Sigmoid colon (tissue), 7 donors: Measurements from ENCODE around the gene CHORDC1. TPM values are rescaled to one million over a fixed set of nuclear protein-coding genes. Genes with fewer than 3 reads are reported as not detected.
"Not testable (repeated sequence)": the region's sequence is repeated elsewhere in the genome, so short reads cannot be mapped to it uniquely, and the experiment has no call there.

Source experiments
- DNase-seq: peaks from one replicate; pipeline ENCODE4 v3.0.0-alpha.2; 2019
- H3K27ac ChIP-seq, 4 donors: fragments of 200-600 bp; sonication (generic); one replicate each; pipeline ENCODE4 v1.5.1; 2016 to 2019; ENCODE audit warnings: mild to moderate bottlenecking in 1 of 4
- H3K27me3 ChIP-seq, 3 donors: fragments of 200-600 bp; sonication (generic); one replicate each; pipeline ENCODE4 v1.5.1; 2019; ENCODE audit warnings: mild to moderate bottlenecking in 1 of 3
- H3K36me3 ChIP-seq, 4 donors: fragments of 200-600 bp; sonication (generic); one replicate each; pipeline ENCODE4 v1.5.1; 2016 to 2019
- H3K4me1 ChIP-seq, 4 donors: fragments of 200-600 bp; sonication (generic); one replicate each; pipeline ENCODE4 v1.5.1; 2017 to 2019
- H3K4me3 ChIP-seq, 4 donors: fragments of 200-600 bp; sonication (generic); one replicate each; pipeline ENCODE4 v1.5.1; 2017 to 2019; ENCODE audit warnings: mild to moderate bottlenecking in 2 of 4, moderate library complexity in 1 of 4
- H3K9me3 ChIP-seq, 4 donors: fragments of 200-600 bp in 3 of 4; sonication (generic) in 3 of 4; one replicate each; pipeline versions ENCODE4 v1.5.1 to v1.6.1; 2013 to 2019
- EP300 ChIP-seq, 4 donors: sonication (generic); formaldehyde crosslinking; IDR thresholded peaks; one replicate each; pipeline ENCODE4 v1.6.1; 2017; ENCODE audit warnings: antibody characterized with exemption in 4 of 4
- POLR2A ChIP-seq, 2 donors: fragments of 450-650 bp; IDR thresholded peaks; one replicate each; pipeline ENCODE4 v1.6.1; 2016; ENCODE audit warnings: antibody characterized with exemption in 2 of 2, mild to moderate bottlenecking in 2 of 2, moderate library complexity in 2 of 2
- POLR2AphosphoS5 ChIP-seq, 4 donors: sonication (generic); formaldehyde crosslinking; IDR thresholded peaks; one replicate each; pipeline ENCODE4 v1.6.1; 2017; ENCODE audit warnings: antibody characterized with exemption in 4 of 4
- WGBS, 2 donors: extraction: QIAGEN DNeasy Blood & Tissue Kit; methylation state at CpG; one replicate each; pipeline ENCODE4 v1.1.7; 2013; 5-methylcytosine and 5-hydroxymethylcytosine counted together
- intact Hi-C: fragments of 100-400 bp; cut with DNase I; formaldehyde crosslinking; loops from one replicate; pipeline ENCODE4 v1.15.1; 2023
- polyA plus RNA-seq, 3 donors: library from polyadenylated mRNA; stranded (reverse); fragments of 200-250 nt; gene quantifications; one replicate each; pipeline ENCODE4 v1.2.3, GENCODE V29; 2013
- total RNA-seq, 4 donors: library from RNA; depleted of rRNA; stranded (reverse); fragments of >200 nt; gene quantifications; one replicate each; pipeline ENCODE4 v1.1.0, GENCODE V29; 2016
- TF ChIP-seq, protein P1 (sequence below), 4 experiments: fragments of 450-650 bp in 3 of 4; fragments of 200-600 bp in 1 of 4; IDR thresholded peaks; one replicate each; pipeline ENCODE4 v1.5.1; 2016 to 2019; ENCODE audit warnings: antibody characterized with exemption in 4 of 4, mild to moderate bottlenecking in 3 of 4, moderate library complexity in 2 of 4
- donor health status: healthy with polysubstance abuse.
- donor health status: Bipolar disorder and iron deficiency.
- donor health status: healthy.

The CHORDC1 gene
- total and polyA plus RNA-seq, 7 donors: 7.2 to 78.2 (median 50.4) TPM

DNA sequence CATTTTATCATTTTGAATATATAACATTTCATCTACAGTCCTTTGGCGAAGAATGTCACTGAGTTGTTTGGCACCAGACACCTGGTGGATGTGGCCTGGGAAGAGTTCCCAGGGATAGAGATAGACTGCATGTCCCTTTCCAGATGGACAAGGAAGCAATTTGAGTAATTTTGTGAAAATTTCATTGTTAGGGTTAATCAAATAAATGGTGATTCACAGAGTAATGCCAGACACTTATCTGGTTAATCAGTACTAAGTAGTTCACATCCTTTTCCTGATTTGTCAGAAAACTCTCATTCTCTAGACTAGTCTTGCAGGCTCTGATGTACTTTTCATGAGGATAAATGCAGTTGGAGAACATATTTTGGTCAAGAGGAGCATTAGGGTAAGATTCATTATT lies 46.8 kb downstream of the CHORDC1 start:
- intact Hi-C loops: no loop called here
- no peaks in the 10 kb centered on the region for H3K4me1 ChIP-seq
- no peak overlapping the region for H3K4me3 ChIP-seq
- WGBS, 2 donors: 92 to 95% methylated on average over 1 of the region's 1 CpG
- H3K27me3 ChIP-seq: no peaks in the 10 kb centered on the region
- H3K27ac ChIP-seq: no peak overlapping the region
- H3K9me3 ChIP-seq: no peaks in the 10 kb centered on the region
- DNase-seq: no peak
- no peaks in the 10 kb centered on the region for H3K36me3 ChIP-seq
- TF ChIP-seq POLR2AphosphoS5 (IDR thresholded peaks at IDR 0.05) (no peak), POLR2A (IDR thresholded peaks at IDR 0.05) (no peak), EP300 (IDR thresholded peaks at IDR 0.05) (no peak)
- TF ChIP-seq, protein P1, sequence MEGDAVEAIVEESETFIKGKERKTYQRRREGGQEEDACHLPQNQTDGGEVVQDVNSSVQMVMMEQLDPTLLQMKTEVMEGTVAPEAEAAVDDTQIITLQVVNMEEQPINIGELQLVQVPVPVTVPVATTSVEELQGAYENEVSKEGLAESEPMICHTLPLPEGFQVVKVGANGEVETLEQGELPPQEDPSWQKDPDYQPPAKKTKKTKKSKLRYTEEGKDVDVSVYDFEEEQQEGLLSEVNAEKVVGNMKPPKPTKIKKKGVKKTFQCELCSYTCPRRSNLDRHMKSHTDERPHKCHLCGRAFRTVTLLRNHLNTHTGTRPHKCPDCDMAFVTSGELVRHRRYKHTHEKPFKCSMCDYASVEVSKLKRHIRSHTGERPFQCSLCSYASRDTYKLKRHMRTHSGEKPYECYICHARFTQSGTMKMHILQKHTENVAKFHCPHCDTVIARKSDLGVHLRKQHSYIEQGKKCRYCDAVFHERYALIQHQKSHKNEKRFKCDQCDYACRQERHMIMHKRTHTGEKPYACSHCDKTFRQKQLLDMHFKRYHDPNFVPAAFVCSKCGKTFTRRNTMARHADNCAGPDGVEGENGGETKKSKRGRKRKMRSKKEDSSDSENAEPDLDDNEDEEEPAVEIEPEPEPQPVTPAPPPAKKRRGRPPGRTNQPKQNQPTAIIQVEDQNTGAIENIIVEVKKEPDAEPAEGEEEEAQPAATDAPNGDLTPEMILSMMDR (IDR thresholded peaks at IDR 0.05): no peak

DNA sequence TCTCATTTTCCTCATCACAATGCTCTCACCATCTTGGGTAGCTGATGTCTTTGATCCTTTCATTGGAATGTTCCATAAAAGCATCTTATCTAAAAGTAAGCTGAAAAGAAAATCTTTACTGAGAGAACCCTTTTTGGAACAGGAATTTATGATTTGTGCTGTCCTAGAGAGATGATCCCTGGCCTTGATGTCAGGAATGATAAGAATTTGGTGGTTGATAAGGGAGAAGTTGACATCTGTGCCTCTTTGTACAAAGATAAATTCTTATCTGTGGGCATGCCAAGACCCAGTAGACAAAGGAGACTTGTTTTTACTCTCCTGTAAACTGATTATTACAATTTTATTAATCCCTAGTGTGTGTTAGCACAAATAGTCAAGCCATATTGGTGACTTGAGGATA lies 51.5 kb downstream of the CHORDC1 start:
- no peaks in the 10 kb centered on the region for H3K9me3 ChIP-seq
- H3K4me1 ChIP-seq: no peaks in the 10 kb centered on the region
- no peak overlapping the region for H3K4me3 ChIP-seq
- H3K27me3 ChIP-seq: no peaks in the 10 kb centered on the region
- DNase-seq: no peak
- intact Hi-C loops: no loop called here
- H3K36me3 ChIP-seq: no peaks in the 10 kb centered on the region
- H3K27ac ChIP-seq: no peak overlapping the region
- no peak for TF ChIP-seq POLR2AphosphoS5 (IDR thresholded peaks at IDR 0.05)
- TF ChIP-seq, protein P1 (IDR thresholded peaks at IDR 0.05): no peak
- no peak for TF ChIP-seq EP300 (IDR thresholded peaks at IDR 0.05)
- no peak for TF ChIP-seq POLR2A (IDR thresholded peaks at IDR 0.05)

DNA sequence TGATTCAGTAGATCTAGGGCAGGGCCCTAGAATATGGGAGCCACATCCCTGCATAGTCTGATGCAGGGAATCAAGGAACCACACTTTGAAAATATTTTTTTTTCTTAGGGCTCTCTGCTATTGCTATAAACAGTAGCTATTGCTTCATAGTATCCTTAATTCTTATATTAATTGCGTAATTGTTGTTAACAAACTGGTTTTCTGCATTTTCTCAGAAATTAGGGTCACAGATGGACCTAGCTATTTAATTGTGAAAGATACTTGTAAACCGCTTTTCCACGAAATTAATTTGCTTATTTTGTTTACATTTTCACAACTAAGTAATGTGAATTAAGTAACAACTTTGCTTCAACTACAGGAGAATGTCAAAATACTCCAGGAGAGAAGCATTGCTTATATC lies 54.3 kb downstream of the CHORDC1 start:
- WGBS, 2 donors: 74 to 88% methylated on average over 3 of the region's 3 CpGs
- no peak overlapping the region for H3K4me3 ChIP-seq
- H3K36me3 ChIP-seq: no peaks in the 10 kb centered on the region
- intact Hi-C loops: no loop called here
- no peaks in the 10 kb centered on the region for H3K27me3 ChIP-seq
- no peak for DNase-seq
- H3K4me1 ChIP-seq: no peaks in the 10 kb centered on the region
- TF ChIP-seq POLR2A (IDR thresholded peaks at IDR 0.05) (no peak), EP300 (IDR thresholded peaks at IDR 0.05) (no peak), POLR2AphosphoS5 (IDR thresholded peaks at IDR 0.05) (no peak)
- TF ChIP-seq, protein P1 (IDR thresholded peaks at IDR 0.05): no peak
- H3K27ac ChIP-seq: no peak overlapping the region
- no peaks in the 10 kb centered on the region for H3K9me3 ChIP-seq

DNA sequence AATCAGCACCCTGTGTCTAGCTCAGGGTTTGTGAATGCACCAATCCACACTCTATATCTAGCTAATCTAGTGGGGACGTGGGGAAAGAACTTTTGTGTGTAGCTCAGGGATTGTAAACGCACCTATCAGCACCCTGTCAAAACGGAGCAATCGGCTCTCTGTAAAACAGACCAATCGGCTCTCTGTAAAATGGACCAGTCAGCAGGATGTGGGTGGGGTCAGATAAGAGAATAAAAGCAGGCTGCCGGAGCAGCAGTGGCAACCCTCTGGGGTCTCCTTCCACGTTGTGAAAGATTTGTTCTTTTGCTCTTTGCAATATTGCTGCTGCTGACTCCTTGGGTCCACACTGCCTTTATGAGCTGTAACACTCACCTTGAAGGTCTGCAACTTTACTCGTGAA lies 55.1 kb downstream of the CHORDC1 start:
- H3K4me1 ChIP-seq, H3K27ac ChIP-seq, H3K27me3 ChIP-seq, H3K36me3 ChIP-seq, intact Hi-C loops, DNase-seq, H3K4me3 ChIP-seq, H3K9me3 ChIP-seq: not testable (repeated sequence)
- WGBS, 2 donors: 68 to 83% methylated on average over 8 of the region's 8 CpGs

DNA sequence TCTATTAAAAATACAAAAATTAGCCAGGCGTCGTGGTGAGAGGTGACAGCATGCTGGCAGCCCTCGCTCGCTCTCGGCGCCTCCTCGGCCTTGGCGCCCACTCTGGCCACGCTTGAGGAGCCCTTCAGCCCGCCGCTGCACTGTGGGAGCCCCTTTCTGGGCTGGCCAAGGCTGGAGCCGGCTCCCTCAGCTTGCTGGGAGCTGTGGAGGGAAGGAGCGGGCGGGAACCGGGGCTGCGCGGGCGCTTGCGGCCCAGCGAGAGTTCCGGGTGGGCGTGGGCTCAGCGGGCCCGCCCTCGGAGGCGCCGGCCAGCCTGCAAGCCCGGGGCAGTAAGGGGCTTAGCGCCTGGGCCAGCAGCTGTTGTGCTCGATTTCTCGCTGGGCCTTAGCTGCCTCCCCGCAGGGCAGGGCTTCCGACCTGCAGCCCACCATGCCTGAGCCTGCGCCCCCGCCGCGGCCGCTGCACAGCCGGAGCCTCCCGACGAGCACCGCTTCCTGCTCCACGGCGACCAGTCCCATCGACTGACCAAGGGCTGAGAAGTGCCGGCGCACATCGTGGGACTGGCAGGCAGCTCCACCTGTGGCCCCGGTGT lies 55.8 kb downstream of the CHORDC1 start:
- H3K4me3 ChIP-seq, H3K27me3 ChIP-seq, H3K36me3 ChIP-seq, H3K4me1 ChIP-seq, H3K27ac ChIP-seq, intact Hi-C loops, H3K9me3 ChIP-seq, DNase-seq: not testable (repeated sequence)
- 94 to 96% methylated on average over 49 of the region's 49 CpGs for WGBS, 2 donors

Other genes with a start within 250 kb of the CHORDC1 start
- not detected for gene TRIM49C, start 191.9 kb downstream of the CHORDC1 start, total RNA-seq
- not detected for gene TRIM49C, start 191.9 kb downstream of the CHORDC1 start, polyA plus RNA-seq
- gene UBTFL1, start 137.1 kb downstream of the CHORDC1 start, total RNA-seq: not detected
- gene UBTFL1, start 137.1 kb downstream of the CHORDC1 start, polyA plus RNA-seq: not detected
- 1 to 10 TPM; 1.8 to 3.9 (median 3.7) TPM for gene NAALAD2, start 88.4 kb downstream of the CHORDC1 start, total RNA-seq
- gene NAALAD2, start 88.4 kb downstream of the CHORDC1 start, polyA plus RNA-seq: under 1 TPM in 1 of 3 donors, not detected in 2; 0.31 TPM